Sigmoid colon (tissue), 4 donors: ENCODE measurements around the gene PRRX1.

Source experiments
- CTCF ChIP-seq, 4 experiments: fragments of 450-650 bp in 3 of 4; fragments of 200-600 bp in 1 of 4; IDR thresholded peaks; one replicate each; pipeline ENCODE4 v1.5.1; 2016 to 2019; ENCODE audit warnings: antibody characterized with exemption in 4 of 4, mild to moderate bottlenecking in 3 of 4, moderate library complexity in 2 of 4
- EP300 ChIP-seq, 4 donors: sonication (generic); formaldehyde crosslinking; IDR thresholded peaks; one replicate each; pipeline ENCODE4 v1.6.1; 2017; ENCODE audit warnings: antibody characterized with exemption in 4 of 4

- TF ChIP-seq CTCF (IDR thresholded peaks at IDR 0.05) (no peak), EP300 (IDR thresholded peaks at IDR 0.05) (no peak)
Measured at GRCh38 chr1:170662561-170663403, 1.1 kb upstream of the PRRX1 start.
